Esophagus muscularis mucosa (tissue), 4 donors: ENCODE results near the gene ANAPC1.

Experiments
- EP300 ChIP-seq: sonication (generic); formaldehyde crosslinking; IDR thresholded peaks from one replicate; pipeline ENCODE4 v1.6.1; 2017; ENCODE audit warnings: antibody characterized with exemption
- POLR2A ChIP-seq: fragments of 450-650 bp; IDR thresholded peaks from one replicate; pipeline ENCODE4 v1.6.1; 2017; ENCODE audit warnings: antibody characterized with exemption, moderate library complexity, mild to moderate bottlenecking, low read depth
- POLR2AphosphoS5 ChIP-seq, 2 donors: sonication (generic); formaldehyde crosslinking; IDR thresholded peaks; one replicate each; pipeline ENCODE4 v1.6.1; 2017; ENCODE audit warnings: antibody characterized with exemption in 2 of 2
- TF ChIP-seq, protein P1 (sequence below), 3 experiments: fragments of 200-600 bp in 2 of 3; fragments of 450-650 bp in 1 of 3; sonication (generic) in 2 of 3; IDR thresholded peaks; one replicate each; pipeline ENCODE4 v1.5.1; 2017 to 2019; ENCODE audit warnings: antibody characterized with exemption in 3 of 3, mild to moderate bottlenecking in 2 of 3, moderate library complexity in 1 of 3

DNA sequence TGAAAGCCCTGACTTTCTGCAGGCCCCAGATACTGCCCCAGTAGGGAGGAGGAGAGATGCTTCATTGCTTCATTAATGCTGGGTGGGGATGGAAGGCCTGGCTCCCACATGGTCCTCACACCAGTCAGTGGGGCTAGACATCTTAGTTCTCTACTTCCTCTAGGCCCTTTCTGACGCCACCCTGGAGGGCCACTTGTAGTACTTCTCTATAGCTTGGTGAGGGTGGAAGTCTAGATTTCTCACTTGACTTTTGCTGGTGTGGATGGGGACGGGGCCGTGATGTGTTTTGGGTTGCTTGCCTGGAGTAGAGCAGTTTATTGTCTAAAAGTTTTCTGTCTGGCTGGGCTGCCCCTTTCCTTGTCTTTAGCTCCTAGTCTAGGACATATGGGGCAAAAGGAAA is 33.1 kb upstream of the ANAPC1 start:
- TF ChIP-seq POLR2A = no peak
- TF ChIP-seq, protein P1, sequence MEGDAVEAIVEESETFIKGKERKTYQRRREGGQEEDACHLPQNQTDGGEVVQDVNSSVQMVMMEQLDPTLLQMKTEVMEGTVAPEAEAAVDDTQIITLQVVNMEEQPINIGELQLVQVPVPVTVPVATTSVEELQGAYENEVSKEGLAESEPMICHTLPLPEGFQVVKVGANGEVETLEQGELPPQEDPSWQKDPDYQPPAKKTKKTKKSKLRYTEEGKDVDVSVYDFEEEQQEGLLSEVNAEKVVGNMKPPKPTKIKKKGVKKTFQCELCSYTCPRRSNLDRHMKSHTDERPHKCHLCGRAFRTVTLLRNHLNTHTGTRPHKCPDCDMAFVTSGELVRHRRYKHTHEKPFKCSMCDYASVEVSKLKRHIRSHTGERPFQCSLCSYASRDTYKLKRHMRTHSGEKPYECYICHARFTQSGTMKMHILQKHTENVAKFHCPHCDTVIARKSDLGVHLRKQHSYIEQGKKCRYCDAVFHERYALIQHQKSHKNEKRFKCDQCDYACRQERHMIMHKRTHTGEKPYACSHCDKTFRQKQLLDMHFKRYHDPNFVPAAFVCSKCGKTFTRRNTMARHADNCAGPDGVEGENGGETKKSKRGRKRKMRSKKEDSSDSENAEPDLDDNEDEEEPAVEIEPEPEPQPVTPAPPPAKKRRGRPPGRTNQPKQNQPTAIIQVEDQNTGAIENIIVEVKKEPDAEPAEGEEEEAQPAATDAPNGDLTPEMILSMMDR (IDR thresholded peaks at IDR 0.05) = no peak
- no peak for TF ChIP-seq EP300
- TF ChIP-seq POLR2AphosphoS5 (IDR thresholded peaks at IDR 0.05) = no peak
